Coronary artery (tissue), 2 donors: ENCODE measurements around the gene PRM2.

Source experiments
- DNase-seq: peaks from one replicate; pipeline ENCODE4 v3.0.0-alpha.2; 2017; ENCODE audit warnings: low spot score
- H3K27ac ChIP-seq, 2 donors: fragments of 200-600 bp; sonication (generic); one replicate each; pipeline ENCODE4 v1.5.1; 2016 to 2019
- H3K4me3 ChIP-seq: fragments of 200-600 bp; sonication (generic); 2 replicates; pipeline ENCODE4 v1.5.1; 2016; ENCODE audit warnings: mild to moderate bottlenecking, moderate library complexity
- TF ChIP-seq, protein P1 (sequence below): fragments of 200-600 bp; sonication (generic); IDR thresholded peaks from one replicate; pipeline ENCODE4 v1.5.1; 2019; ENCODE audit warnings: antibody characterized with exemption

The PRM2 gene

DNA sequence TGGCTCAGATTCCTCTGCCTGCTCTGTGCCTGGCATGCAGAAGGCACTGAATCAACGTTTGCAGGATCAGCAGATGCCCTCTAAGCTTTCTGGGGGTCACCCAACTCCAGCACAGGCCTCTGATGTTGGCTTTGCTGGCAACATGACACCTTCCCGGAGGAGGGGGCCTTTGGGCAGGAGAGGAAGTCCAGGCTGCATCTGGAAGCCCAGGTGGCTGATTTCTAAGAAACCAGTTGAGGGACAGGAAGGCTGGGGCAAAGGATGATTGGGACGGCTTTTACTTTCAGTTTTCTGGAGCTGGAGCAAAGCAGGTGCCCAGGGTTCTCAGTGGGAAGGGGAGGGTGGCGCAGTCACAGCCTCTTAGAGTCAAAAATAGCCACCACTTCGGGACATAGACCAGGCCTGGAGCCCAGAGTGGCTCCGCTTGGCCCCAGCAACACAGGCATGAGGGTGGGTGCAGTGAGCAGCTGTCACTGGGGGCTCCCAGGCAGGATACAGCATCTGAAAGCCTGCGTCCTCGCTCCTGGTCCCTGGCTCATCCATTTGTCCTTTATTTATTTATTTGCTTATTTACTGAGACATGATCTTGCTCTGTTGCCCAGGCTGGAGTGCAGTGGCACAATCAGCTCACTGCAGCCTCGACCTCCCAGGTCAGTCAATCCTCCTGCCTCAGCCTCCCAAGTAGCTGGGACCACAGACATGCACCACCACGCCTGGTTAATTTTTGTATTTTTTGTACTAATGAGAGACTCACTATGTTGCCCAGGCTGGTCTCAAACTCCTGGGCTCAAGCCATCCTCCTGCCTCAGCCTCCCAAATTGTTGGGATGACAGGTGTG is 35.4 kb downstream of the PRM2 start:
- Histone ChIP-seq H3K27ac (peak overlapping the region in 1 of 2 donors; percentile 32), H3K4me3 (peak overlapping the region; percentile 10)
- DNase-seq: no peak
- TF ChIP-seq, protein P1, sequence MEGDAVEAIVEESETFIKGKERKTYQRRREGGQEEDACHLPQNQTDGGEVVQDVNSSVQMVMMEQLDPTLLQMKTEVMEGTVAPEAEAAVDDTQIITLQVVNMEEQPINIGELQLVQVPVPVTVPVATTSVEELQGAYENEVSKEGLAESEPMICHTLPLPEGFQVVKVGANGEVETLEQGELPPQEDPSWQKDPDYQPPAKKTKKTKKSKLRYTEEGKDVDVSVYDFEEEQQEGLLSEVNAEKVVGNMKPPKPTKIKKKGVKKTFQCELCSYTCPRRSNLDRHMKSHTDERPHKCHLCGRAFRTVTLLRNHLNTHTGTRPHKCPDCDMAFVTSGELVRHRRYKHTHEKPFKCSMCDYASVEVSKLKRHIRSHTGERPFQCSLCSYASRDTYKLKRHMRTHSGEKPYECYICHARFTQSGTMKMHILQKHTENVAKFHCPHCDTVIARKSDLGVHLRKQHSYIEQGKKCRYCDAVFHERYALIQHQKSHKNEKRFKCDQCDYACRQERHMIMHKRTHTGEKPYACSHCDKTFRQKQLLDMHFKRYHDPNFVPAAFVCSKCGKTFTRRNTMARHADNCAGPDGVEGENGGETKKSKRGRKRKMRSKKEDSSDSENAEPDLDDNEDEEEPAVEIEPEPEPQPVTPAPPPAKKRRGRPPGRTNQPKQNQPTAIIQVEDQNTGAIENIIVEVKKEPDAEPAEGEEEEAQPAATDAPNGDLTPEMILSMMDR: no peak

DNA sequence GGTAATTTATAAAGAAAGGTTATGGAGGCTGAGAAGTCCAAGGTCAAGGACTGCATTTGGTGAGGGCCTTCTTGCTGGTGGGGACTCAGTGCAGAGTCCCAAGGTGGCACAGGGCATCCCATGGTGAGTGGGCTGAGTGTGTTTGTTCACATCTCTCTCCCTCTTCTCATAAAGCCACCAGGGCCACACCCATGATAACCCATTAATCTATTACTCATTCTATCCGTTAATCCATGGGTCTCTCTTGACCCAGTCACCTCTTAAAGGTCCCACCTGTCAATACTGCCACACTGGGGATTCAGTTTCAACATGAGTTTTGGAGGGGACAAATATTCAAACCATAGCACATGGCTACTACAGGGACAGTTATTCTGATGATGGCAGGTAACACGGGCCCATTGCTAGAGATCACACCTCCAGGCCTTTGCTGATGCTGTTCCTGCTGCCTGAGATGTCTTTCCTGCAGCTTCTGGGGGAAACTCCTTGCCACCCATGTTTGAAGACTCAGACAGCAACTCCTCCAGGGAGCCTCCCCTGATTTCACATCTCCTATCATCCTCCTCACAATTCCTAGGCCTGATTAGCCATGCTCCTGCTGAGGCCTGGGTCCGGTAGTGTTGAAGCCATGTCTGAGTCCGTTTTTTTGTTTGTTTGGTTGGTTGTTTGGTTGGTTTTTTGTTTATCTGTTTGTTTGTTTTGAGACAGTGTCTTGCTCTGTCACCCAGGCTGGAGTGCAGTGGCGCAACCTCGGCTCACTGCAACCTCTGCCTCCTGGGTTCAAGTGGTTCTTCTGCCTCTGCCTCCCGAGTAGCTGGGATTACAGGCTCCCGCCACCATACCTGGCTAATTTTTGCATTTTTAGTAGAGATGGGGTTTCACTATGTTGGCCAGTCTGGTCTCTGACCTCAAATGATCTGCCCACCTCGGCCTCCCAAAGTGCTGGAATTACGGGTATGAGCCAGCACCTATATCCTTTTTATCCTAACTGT is 36.3 kb downstream of the PRM2 start:
- TF ChIP-seq, protein P1: no peak
- Histone ChIP-seq H3K4me3 (no peak overlapping the region), H3K27ac (no peak overlapping the region)
- DNase-seq: no peak

DNA sequence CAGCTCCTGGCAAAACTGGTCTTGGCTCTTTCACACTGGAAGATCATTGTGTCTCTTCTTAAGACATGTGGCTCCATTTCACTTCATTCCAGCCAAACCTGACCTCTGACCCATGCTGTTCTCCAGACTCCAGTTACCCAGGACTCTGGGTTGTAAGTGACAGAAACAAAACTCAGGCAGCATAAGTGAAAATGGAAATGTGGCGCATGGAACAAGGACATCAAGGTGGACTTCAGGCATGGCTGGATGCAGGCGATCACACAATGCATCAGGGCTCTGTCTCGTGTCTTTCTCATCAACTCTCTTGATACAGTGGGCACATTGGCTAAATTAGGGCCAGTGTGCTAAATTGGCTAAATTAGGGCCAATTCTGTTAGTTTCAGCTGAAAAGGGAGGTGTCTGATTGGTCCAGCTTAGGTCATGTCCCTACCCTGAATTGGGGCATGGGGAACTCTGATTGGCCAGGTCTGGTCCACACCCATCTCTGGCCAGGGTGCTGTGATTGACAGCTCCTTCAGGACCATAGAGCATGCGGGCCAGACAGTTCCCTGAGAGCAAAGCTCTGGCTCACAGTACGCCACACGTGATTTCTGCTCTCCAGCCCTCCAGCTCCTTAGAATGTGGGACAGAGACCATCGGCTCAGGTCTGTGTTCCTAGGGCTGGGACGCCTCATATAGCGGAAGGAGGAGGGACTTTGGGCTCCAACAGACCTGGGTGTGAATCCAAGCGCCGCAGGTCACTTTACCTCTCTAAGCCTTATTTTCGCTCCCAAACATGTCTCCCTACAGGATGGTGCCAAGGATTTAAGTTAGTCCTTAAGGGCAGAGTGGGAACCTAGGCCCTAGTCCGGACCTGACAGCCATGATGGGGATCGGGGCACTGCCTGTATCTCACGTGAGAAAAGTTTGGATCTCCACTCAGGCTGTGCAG is 37.7 kb downstream of the PRM2 start:
- DNase-seq: no peak
- Histone ChIP-seq H3K27ac (no peak overlapping the region), H3K4me3 (no peak overlapping the region)
- TF ChIP-seq, protein P1: no peak

DNA sequence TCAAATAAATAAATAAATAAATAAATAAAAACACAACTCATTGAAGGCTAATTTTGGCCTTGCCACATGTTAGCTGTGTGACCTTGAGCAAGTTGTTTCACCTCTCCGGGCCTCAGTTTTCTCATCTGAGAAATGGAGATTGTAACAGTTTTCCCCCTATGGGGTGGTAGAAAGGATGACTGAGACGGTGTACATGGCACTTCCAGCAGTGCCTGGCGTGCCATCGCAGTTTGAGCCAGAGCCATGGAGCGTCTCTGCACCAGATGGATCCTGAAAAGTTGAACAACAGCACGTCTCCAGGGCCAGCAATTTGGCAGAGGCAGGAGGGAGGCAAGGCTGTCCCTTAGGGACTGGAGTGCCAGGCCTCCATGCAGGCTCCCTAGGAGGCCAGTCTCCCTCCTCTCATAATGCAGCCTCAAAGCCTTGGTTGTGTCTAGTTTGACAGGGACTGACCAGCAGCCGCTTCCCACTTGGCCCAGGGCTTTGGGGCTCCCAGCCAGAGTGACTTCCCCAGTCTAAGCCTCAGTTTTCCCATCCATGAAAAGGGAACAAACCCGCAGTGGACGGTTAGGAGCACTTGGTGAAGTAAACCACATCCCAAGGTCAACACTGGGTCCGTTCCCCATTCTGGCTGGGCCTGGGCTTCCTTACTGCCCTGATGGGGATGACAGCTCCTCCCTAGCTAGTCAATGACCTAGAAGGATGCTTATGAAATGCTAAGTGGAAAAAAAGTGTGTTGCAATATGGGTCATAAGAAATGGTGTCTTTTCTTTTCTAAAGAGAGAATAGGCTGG is 39.6 kb downstream of the PRM2 start:
- H3K27ac ChIP-seq: no peak overlapping the region
- TF ChIP-seq, protein P1: no peak
- no peak for DNase-seq
- H3K4me3 ChIP-seq: no peak overlapping the region

DNA sequence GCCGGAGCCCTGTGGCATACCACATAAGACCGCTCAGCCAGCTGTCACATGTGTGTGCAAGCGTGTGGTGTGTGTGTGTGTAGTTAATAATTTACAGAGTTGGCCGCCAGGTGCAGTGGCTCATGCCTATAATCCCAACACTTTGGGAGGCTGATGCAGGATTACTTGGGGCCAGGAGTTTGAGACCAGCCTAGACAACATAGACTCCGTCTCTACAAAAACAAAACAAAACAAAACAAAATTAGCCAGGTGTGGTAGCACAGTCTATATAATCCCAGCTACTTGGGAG is 40.6 kb downstream of the PRM2 start:
- H3K27ac ChIP-seq: no peak overlapping the region
- no peak for DNase-seq

More for the DNA sequence above, 40.6 kb downstream of the PRM2 start:
- H3K4me3 ChIP-seq: no peak overlapping the region
- TF ChIP-seq, protein P1: no peak
